ENCODE data around the gene WDR83.

GRCh38 chr19:12626958-12627357 lies 39.6 kb upstream of the WDR83 start:
- no peak for TF ChIP-seq CTCF (IDR thresholded peaks at IDR 0.05)
- no peak for TF ChIP-seq POLR2A (IDR thresholded peaks at IDR 0.05)

Data from uterus (tissue), 2 donors.